ENCODE results near the gene SLC1A7.
A peak's percentile ranks its signal among the peaks of the same experiment; 100 is the strongest.

Gene SLC1A7

DNA sequence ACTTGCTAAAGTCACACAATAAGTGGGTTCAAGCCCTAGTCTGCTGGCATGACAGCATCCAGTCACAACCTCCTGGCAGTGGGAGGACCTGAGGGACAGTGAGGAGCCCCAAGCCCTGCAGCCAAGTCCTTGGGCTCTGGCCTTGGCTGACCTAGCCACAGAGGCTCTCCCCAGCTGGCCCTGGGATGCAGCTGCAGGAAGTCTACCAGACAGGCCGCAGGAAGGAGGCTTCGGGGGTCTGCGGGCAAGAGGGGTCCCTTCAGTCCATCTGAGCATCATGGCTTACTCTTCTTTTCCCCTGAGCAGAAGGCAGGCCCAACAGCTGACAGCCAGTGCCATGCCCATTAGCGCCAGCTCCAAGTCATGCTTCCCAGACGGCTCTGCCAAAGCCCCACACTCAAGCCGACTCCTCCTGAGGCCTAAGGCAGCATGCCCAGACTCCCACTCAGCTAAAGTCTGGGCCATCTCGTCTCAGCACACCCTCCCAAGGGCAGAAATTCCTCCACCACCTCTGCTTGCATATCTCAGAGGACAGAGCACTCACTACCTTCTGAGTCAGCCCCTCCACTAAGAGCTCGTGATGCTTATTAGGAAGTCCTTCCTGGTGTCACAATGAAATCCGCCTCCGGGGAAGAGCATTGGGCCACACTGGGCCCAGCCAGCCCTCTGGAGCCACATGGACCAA lies 20.1 kb downstream of the SLC1A7 start:
- DNase-seq (ENCODE audit: low read depth) = peak; percentile 78
- TF ChIP-seq, protein P1, sequence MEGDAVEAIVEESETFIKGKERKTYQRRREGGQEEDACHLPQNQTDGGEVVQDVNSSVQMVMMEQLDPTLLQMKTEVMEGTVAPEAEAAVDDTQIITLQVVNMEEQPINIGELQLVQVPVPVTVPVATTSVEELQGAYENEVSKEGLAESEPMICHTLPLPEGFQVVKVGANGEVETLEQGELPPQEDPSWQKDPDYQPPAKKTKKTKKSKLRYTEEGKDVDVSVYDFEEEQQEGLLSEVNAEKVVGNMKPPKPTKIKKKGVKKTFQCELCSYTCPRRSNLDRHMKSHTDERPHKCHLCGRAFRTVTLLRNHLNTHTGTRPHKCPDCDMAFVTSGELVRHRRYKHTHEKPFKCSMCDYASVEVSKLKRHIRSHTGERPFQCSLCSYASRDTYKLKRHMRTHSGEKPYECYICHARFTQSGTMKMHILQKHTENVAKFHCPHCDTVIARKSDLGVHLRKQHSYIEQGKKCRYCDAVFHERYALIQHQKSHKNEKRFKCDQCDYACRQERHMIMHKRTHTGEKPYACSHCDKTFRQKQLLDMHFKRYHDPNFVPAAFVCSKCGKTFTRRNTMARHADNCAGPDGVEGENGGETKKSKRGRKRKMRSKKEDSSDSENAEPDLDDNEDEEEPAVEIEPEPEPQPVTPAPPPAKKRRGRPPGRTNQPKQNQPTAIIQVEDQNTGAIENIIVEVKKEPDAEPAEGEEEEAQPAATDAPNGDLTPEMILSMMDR (conservative IDR thresholded peaks at IDR 0.05; ENCODE audit: control insufficient read depth, insufficient read depth, low read depth, low read length) = no peak

DNA sequence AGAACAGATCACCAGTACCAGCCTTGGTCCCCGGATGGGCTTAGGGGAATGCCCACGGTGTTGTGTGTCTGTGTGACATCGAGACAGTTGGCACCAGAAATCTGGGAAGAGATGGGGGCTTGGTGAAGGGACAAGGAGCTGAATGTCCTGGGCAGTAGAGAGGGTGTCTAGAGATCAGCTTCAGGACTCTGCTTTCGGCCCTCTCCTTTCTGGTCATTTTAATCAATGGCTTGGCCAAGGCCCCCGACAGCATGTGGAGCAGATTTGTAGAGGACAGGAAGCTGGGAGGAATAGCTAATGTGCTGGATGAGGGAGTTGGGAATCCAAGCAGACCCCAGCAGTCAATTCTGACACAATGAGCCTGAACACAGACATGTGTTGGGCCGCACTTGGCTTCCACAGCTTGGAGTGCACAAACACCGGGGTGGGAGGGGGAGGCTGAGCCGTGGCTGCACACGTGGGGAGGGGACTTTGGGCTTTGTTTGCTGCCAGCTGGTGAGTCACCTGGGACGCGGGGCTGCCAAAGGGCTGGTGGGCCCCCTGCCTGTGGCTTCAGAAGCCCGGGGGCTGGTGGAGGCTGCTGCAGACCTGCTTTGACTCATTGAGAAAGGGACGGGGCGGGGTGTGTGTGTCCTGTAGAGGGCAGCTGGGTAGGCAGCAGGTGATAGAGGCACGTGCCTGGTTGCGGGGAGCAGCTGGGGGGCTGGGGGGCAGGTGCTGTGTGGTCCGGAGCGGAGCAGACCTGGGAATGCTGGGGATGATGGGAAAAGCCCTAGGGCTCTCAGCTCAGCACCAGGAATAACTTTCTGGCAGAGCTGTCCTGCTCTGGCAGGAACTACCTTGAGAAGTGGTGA lies 20.9 kb downstream of the SLC1A7 start:
- TF ChIP-seq, protein P1 (conservative IDR thresholded peaks at IDR 0.05; ENCODE audit: control insufficient read depth, insufficient read depth, low read depth, low read length) = no peak
- peak; percentile 61 for DNase-seq (ENCODE audit: low read depth)
- H3K4me3 ChIP-seq (ENCODE audit: control insufficient read depth, low read depth, low read length) = no peak overlapping the region

More for the DNA sequence above, 20.1 kb downstream of the SLC1A7 start:
- no peak overlapping the region for H3K4me3 ChIP-seq (ENCODE audit: control insufficient read depth, low read depth, low read length)

DNA sequence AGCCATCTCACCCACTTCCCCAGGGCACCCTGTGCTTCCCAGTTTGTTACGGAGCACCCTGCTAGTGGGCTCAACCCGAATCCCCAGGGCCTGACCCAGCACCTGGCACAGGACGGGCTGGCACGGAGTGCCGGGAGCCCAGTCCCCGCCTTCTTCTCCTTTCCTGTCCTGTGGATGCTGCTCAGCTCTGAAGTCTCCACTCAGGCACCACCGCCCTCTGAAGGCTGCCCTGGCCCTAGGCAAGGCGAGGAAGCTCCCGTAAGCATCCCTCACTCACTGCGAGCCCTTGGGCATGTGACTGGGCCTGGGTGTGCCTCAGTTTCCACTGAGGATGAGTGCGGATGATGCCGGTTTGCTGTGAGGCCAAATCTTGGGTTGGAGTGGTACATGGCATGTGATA lies 21.8 kb downstream of the SLC1A7 start:
- no peak overlapping the region for H3K4me3 ChIP-seq (ENCODE audit: control insufficient read depth, low read depth, low read length)
- TF ChIP-seq, protein P1 (conservative IDR thresholded peaks at IDR 0.05; ENCODE audit: control insufficient read depth, insufficient read depth, low read depth, low read length) = no peak
- DNase-seq (ENCODE audit: low read depth) = no peak

DNA sequence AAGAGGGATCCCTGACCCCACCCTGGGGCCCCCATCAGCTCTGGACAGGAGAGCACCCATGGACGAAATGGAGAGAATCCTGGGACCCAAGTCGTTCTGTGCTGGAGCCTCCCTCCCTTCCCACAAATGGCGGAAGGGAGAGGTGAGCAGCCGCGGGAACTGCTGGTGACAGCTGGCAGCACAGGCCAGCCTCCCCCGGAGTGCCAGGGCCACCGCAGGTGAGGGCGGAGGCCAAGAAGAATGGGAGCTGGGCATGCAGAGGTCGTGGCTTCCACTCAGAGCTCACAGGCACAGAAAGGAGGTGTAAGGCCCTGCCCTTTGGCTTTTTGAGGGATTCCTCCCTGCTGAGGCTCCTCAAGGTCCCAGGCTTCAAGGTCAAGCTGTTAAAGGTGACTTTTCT lies 24.6 kb downstream of the SLC1A7 start:
- no peak overlapping the region for H3K4me3 ChIP-seq (ENCODE audit: control insufficient read depth, low read depth, low read length)
- no peak for DNase-seq (ENCODE audit: low read depth)
- TF ChIP-seq, protein P1 (conservative IDR thresholded peaks at IDR 0.05; ENCODE audit: control insufficient read depth, insufficient read depth, low read depth, low read length) = no peak

DNA sequence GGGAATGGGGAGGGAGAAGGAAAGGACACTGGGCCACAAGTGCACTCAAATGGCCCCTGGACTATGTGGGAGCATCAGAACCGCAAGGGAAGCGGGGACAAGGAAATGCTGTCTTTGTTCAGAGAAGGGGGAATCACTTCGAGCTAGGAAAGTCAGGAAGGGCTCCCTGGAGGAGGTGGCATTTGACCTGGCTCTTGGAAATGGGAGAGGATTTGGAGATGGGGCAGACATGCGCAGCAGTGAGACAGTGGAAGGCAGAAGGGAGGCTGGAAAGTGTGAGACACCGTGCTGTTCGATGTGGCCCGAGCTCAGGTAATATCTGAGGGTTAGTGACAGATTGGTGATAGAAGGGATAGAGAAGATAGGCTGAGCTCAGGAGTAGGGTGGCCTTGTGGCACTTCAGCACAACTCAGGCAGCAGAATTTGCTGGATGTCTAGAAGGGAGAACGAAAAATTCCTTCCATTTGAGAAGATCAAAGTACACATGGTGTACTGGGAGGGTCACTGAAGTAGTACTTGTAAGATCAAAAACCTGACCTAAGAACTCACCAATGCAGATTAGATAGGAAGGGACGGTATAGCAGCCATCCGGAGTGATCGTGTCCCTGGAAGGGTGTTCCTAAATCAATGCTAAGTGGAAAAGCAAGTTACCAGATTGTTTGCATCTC lies 25.4 kb downstream of the SLC1A7 start:
- TF ChIP-seq, protein P1 (conservative IDR thresholded peaks at IDR 0.05; ENCODE audit: control insufficient read depth, insufficient read depth, low read depth, low read length) = no peak
- no peak for DNase-seq (ENCODE audit: low read depth)
- H3K4me3 ChIP-seq (ENCODE audit: control insufficient read depth, low read depth, low read length) = no peak overlapping the region

DNA sequence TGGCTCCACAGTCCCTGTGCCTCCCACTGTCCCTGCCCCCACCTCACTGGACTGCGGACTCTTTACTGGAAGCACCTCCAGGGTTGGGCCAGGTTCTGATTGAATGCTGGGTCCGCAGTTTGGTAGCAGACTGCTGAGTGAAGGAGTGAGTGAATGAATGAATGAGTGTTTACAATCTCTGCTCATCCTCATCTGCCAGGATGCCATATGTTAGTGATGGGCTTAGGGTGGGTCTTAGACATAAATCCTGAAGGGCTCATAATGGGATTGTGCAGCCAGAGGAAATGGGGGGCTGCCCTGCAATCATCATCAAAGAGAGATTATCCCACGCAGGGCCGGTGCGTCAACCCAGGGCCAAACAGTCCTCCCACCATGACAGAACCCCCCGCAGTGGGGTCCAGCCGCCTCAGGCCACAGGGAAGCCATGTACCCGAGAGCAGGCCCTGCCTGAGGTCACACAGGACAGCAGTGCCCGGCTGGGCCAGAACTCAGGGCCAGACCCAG lies 26.1 kb downstream of the SLC1A7 start:
- TF ChIP-seq, protein P1 (conservative IDR thresholded peaks at IDR 0.05; ENCODE audit: control insufficient read depth, insufficient read depth, low read depth, low read length) = no peak
- H3K4me3 ChIP-seq (ENCODE audit: control insufficient read depth, low read depth, low read length) = no peak overlapping the region
- DNase-seq (ENCODE audit: low read depth) = no peak
